B cell (primary cell): ENCODE measurements around the gene CELF2. TPM values are rescaled to one million over a fixed set of nuclear protein-coding genes. Genes with fewer than 3 reads are reported as not detected.
A peak's percentile ranks its signal among the peaks of the same experiment; 100 is the strongest.

Source experiments
- ATAC-seq: fragments of 200-7000 bp; cut with Tn5 transposase; one replicate; pipeline ENCODE4 v1.10.0; 2021; ENCODE audit warnings: low read depth, mild to moderate bottlenecking, moderate number of reproducible peaks, moderate library complexity
- CTCF ChIA-PET: fragments of 350-600 bp; sonication (Branson Sonifier 250); formaldehyde crosslinking; loops from one replicate; lab custom pipeline; 2021; ENCODE audit warnings: antibody characterized with exemption, inconsistent platforms; lab: Charles Lee
- POLR2A ChIA-PET: fragments of 350-600 bp; sonication (Branson Sonifier 250); formaldehyde crosslinking; loops from one replicate; lab custom pipeline; 2021; ENCODE audit warnings: antibody characterized with exemption; lab: Charles Lee
- DNase-seq: peaks from one replicate; pipeline ENCODE4 v3.0.0; 2013
- H2AFZ ChIP-seq: 2 replicates; pipeline ENCODE4 v1.6.1; 2012; ENCODE audit warnings: mild to moderate bottlenecking, low read depth, low read length; ENCODE audit not compliant: insufficient read depth, poor library complexity, severe bottlenecking
- H3K27ac ChIP-seq, 2 donors: 1 replicate in 1 of 2; 2 replicates in 1 of 2; pipeline ENCODE4 v1.5.1; 2012 to 2013; ENCODE audit warnings: low read length in 2 of 2, mild to moderate bottlenecking in 2 of 2, moderate library complexity in 1 of 2
- H3K27me3 ChIP-seq, 4 experiments: fragments of 200-600 bp in 1 of 4; sonication (generic) in 1 of 4; replicated peaks in 1 of 4; 1 replicate in 2 of 4; 2 replicates in 2 of 4; pipeline versions ENCODE4 v1.6.1 to v1.7.0; 2013 to 2016; ENCODE audit warnings: low read length in 3 of 4, mild to moderate bottlenecking in 2 of 4, mixed read lengths in 1 of 4, moderate library complexity in 1 of 4; ENCODE audit not compliant: insufficient read depth in 4 of 4, control insufficient read depth in 3 of 4; ENCODE audit errors: control extremely low read depth in 1 of 4
- H3K36me3 ChIP-seq, 2 experiments: replicated peaks in 1 of 2; 1 replicate in 1 of 2; 2 replicates in 1 of 2; pipeline versions ENCODE4 v1.6.1 to v1.7.1; 2013; ENCODE audit warnings: low read length in 1 of 2; ENCODE audit not compliant: insufficient read depth in 2 of 2, control insufficient read depth in 1 of 2; ENCODE audit errors: control extremely low read depth in 1 of 2, extremely low read depth in 1 of 2
- H3K4me1 ChIP-seq, 2 donors: fragments of 200-600 bp in 1 of 2; sonication (generic) in 1 of 2; 1 replicate in 1 of 2; 2 replicates in 1 of 2; pipeline versions ENCODE4 v1.5.1 to v1.6.1; 2013 to 2017; ENCODE audit warnings: low read length in 2 of 2; ENCODE audit not compliant: control insufficient read depth in 2 of 2, insufficient read depth in 2 of 2
- H3K4me2 ChIP-seq: replicated peaks from 2 replicates; pipeline ENCODE3; 2012; ENCODE audit warnings: mild to moderate bottlenecking, low read depth, low read length; ENCODE audit not compliant: poor library complexity, severe bottlenecking
- H3K4me3 ChIP-seq, 5 experiments: fragments of 200-600 bp in 1 of 5; sonication (generic) in 1 of 5; 1 replicate in 3 of 5; 2 replicates in 2 of 5; pipeline versions ENCODE4 v1.5.1 to v1.7.0; 2011 to 2016; ENCODE audit warnings: low read length in 4 of 5, mild to moderate bottlenecking in 4 of 5, low read depth in 2 of 5, control low read depth in 1 of 5, moderate library complexity in 1 of 5; ENCODE audit not compliant: insufficient read depth in 1 of 5; ENCODE audit errors: control extremely low read depth in 1 of 5, extremely low read depth in 1 of 5
- H3K79me2 ChIP-seq: fragments of 200-600 bp; sonication (generic); one replicate; pipeline ENCODE4 v1.6.0; 2016; ENCODE audit warnings: low read length; ENCODE audit not compliant: control insufficient read depth, insufficient read depth
- H3K9ac ChIP-seq: fragments of 200-600 bp; sonication (generic); 2 replicates; pipeline ENCODE4 v1.6.1; 2017; ENCODE audit warnings: mild to moderate bottlenecking, low read length, moderate library complexity
- H3K9me3 ChIP-seq, 3 donors: one replicate each; pipeline versions ENCODE4 v1.6.1 to v1.7.1; 2013; ENCODE audit warnings: low read length in 2 of 3; ENCODE audit not compliant: control insufficient read depth in 2 of 3, insufficient read depth in 1 of 3; ENCODE audit errors: control extremely low read depth in 1 of 3
- H4K20me1 ChIP-seq: 2 replicates; pipeline ENCODE4 v1.6.0; 2012; ENCODE audit warnings: mild to moderate bottlenecking, low read length; ENCODE audit not compliant: insufficient read depth, control insufficient read depth, poor library complexity, severe bottlenecking
- H3K27ac Mint-ChIP-seq: one replicate; pipeline ENCODE4 v1.8.0; 2021; ENCODE audit warnings: mixed read lengths
- H3K27me3 Mint-ChIP-seq: one replicate; pipeline ENCODE4 v1.8.0; 2021; ENCODE audit warnings: mixed read lengths
- H3K4me1 Mint-ChIP-seq: one replicate; pipeline ENCODE4 v1.8.0; 2021; ENCODE audit warnings: mixed read lengths
- H3K4me3 Mint-ChIP-seq: one replicate; pipeline ENCODE4 v1.8.0; 2021; ENCODE audit warnings: mixed read lengths
- H3K9me3 Mint-ChIP-seq: one replicate; pipeline ENCODE4 v1.8.0; 2022; ENCODE audit warnings: mixed read lengths; ENCODE audit not compliant: insufficient read depth
- EZH2 ChIP-seq: IDR thresholded peaks from 2 replicates; pipeline ENCODE4 v1.6.1; 2012; ENCODE audit warnings: borderline replicate concordance, low read depth, mild to moderate bottlenecking, moderate library complexity, low read length; ENCODE audit not compliant: insufficient read depth, poor library complexity, severe bottlenecking
- WGBS: methylation state at CpG from one replicate; pipeline ENCODE4 v1.1.5; 2013; ENCODE audit warnings: missing lambda C conversion rate; ENCODE audit not compliant: insufficient coverage; 5-methylcytosine and 5-hydroxymethylcytosine counted together
- intact Hi-C: fragments of 100-400 bp; cut with micrococcal nuclease; formaldehyde crosslinking; loops from one replicate; pipeline ENCODE4 v1.10.0; 2022
- polyA plus RNA-seq: library from polyadenylated mRNA; depleted of rRNA; stranded (reverse); fragments of >200 nt; gene quantifications from 2 replicates; pipeline ENCODE4 v1.2.3, GENCODE V29; 2012
- total RNA-seq, 2 donors: library from RNA; stranded (reverse); fragments of 120-200 nt in 1 of 2; gene quantifications; 1 replicate in 1 of 2; 2 replicates in 1 of 2; pipeline versions ENCODE4 v1.2.3 to v1.2.4, GENCODE V29; 2013 to 2022
- TF ChIP-seq, protein P1 (sequence below): fragments of 200-600 bp; IDR thresholded peaks from one replicate; pipeline ENCODE4 v1.8.0; 2022; ENCODE audit warnings: antibody characterized with exemption, mild to moderate bottlenecking

The CELF2 gene
- total and polyA plus RNA-seq, 2 donors (not counting 1 experiment from before 2014, with no cell fraction given), result 59.5 to 112 TPM

DNA sequence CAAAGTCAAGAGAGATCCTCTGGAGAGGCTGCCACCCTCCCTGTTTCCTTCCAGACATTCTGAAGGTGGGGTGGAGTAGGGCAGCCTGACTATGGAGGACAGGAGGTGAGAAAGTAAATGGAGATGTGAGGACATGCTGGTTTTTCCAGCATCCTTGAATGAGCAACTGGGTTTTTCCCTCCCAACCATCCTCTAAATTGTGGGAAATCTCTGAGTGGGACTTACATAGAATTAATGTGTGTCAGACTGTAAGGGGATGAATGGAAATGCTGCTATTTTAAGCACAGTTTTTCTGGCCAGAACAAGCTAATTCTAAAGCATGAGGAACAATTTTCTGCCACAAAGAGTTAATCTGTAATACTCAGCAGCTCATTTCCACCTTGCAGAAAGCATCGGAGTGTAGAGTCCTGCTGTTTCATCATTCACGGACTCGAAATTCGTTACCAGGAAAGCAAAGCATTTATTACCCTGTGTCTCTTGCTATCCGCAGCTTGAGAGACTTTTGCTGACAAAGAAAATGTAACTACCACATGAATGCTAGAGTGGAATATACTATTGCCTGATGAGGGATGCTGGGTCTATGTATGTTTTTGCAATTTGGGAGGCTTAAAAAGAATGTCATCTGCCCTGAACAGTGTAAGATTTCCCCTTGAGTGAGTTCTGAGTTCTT lies 213.0 kb downstream of the CELF2 start:
- H3K4me1 Mint-ChIP-seq, result peaks cover 86% of the 10 kb centered on the region
- no peaks in the 10 kb centered on the region for H3K9me3 Mint-ChIP-seq
- intact Hi-C loops, result no loop called here
- no peak overlapping the region for H3K9ac ChIP-seq
- DNase-seq (no peak), ATAC-seq (no peak)
- H3K9me3 ChIP-seq, result no peaks in the 10 kb centered on the region
- no peak overlapping the region for H3K4me3 ChIP-seq
- H3K4me3 Mint-ChIP-seq, result peak overlapping the region; percentile 42
- H3K27me3 Mint-ChIP-seq, result no peaks in the 10 kb centered on the region
- WGBS, result 81% methylated on average over 4 of the region's 5 CpGs
- no peak overlapping the region for H2AFZ ChIP-seq
- CTCF ChIA-PET, result interaction anchor here (0.6 to 1.2 kb wide), 3 partner anchors 12 to 86 kb away, joined by 3 read pairs; no protein-coding TSS in a partner anchor
- no peaks in the 10 kb centered on the region for H3K27me3 ChIP-seq
- H3K4me1 ChIP-seq, result peaks cover 65 to 68% of the 10 kb centered on the region in 2 donors
- TF ChIP-seq, protein P1, sequence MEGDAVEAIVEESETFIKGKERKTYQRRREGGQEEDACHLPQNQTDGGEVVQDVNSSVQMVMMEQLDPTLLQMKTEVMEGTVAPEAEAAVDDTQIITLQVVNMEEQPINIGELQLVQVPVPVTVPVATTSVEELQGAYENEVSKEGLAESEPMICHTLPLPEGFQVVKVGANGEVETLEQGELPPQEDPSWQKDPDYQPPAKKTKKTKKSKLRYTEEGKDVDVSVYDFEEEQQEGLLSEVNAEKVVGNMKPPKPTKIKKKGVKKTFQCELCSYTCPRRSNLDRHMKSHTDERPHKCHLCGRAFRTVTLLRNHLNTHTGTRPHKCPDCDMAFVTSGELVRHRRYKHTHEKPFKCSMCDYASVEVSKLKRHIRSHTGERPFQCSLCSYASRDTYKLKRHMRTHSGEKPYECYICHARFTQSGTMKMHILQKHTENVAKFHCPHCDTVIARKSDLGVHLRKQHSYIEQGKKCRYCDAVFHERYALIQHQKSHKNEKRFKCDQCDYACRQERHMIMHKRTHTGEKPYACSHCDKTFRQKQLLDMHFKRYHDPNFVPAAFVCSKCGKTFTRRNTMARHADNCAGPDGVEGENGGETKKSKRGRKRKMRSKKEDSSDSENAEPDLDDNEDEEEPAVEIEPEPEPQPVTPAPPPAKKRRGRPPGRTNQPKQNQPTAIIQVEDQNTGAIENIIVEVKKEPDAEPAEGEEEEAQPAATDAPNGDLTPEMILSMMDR, result no peak
- TF ChIP-seq EZH2, result no peak
- H3K4me2 ChIP-seq, result peak overlapping the region; percentile 2
- peaks cover 94% of the 10 kb centered on the region for H4K20me1 ChIP-seq
- POLR2A ChIA-PET, result interaction anchor here (0.6 kb wide), 1 partner anchor 21 kb away, joined by 3 read pairs; no protein-coding TSS in a partner anchor
- H3K27ac Mint-ChIP-seq, result peak overlapping the region; percentile 76
- peaks cover 98% of the 10 kb centered on the region for H3K79me2 ChIP-seq
- H3K36me3 ChIP-seq, result peaks cover 4 to 55% of the 10 kb centered on the region in 2 experiments
- peak overlapping the region in 1 of 2 donors; percentile 43 for H3K27ac ChIP-seq

- 18% methylated on average over 2 of the region's 3 CpGs for WGBS
- Histone ChIP-seq H3K79me2 (peaks cover 98% of the 10 kb centered on the region), H3K9ac (no peak overlapping the region), H3K4me2 (peak overlapping the region; percentile 2), H3K36me3 (peaks cover 4 to 55% of the 10 kb centered on the region in 2 experiments), H3K9me3 (no peaks in the 10 kb centered on the region), H4K20me1 (peaks cover 94% of the 10 kb centered on the region), H3K27me3 (no peaks in the 10 kb centered on the region), H2AFZ (no peak overlapping the region), H3K27ac (peak overlapping the region in 1 of 2 donors; percentile 43), H3K4me1 (peaks cover 59 to 68% of the 10 kb centered on the region in 2 donors), H3K4me3 (no peak overlapping the region)
- TF ChIP-seq, protein P1, result no peak
- TF ChIP-seq EZH2, result no peak
- ChIA-PET POLR2A (interaction anchor here (0.6 to 0.7 kb wide), 2 partner anchors 20 to 454 kb away, joined by 3 to 7 read pairs; no protein-coding TSS in a partner anchor), CTCF (interaction anchor here (0.6 to 1.2 kb wide), 4 partner anchors 11 to 86 kb away, joined by 3 to 4 read pairs (median 3); no protein-coding TSS in a partner anchor)
- ATAC-seq, result no peak
- no peak for DNase-seq
- H3K4me3 Mint-ChIP-seq, result peak overlapping the region; percentile 42
- peak overlapping the region; percentile 76 for H3K27ac Mint-ChIP-seq
- no peaks in the 10 kb centered on the region for H3K9me3 Mint-ChIP-seq
- H3K27me3 Mint-ChIP-seq, result no peaks in the 10 kb centered on the region
- peaks cover 86% of the 10 kb centered on the region for H3K4me1 Mint-ChIP-seq
- intact Hi-C loops, result no loop called here
Measured at GRCh38 chr10:11231285-11231684, 213.6 kb downstream of the CELF2 start.
